ENCODE measurements around the gene EPHA2. TPM values are rescaled to one million over a fixed set of nuclear protein-coding genes. Genes with fewer than 3 reads are reported as not detected.
A peak's percentile ranks its signal among the peaks of the same experiment; 100 is the strongest.

The EPHA2 gene
- polyA plus RNA-seq, 1 donor = 15.4 TPM

- DNase-seq = peak; percentile 56
Observed at GRCh38 chr1:16151196-16151994, 4.5 kb downstream of the EPHA2 start.

- no peak for DNase-seq
Observed at GRCh38 chr1:16150508-16150907, 5.4 kb downstream of the EPHA2 start.

GRCh38 chr1:16149702-16150488 lies 6.0 kb downstream of the EPHA2 start:
- no peak for DNase-seq

DNA sequence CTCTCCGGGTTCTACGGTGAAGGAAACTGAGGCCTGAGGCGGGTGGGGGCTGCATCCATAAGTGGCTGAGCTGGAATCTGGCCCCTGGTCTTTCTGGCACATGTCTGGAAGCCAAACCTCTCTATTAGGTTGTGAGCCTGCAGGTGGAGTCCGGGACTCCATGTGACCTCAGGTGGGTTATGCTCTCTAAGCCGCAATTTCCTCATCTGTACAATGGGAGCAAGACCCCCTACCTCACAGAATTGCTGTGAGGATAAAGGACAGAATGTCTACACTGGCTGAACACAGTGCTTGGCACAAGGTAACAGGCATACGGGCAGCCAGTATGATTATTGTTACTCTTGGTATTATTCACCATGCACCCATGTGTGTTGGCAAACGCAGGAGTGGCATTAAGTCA lies 6.7 kb downstream of the EPHA2 start:
- DNase-seq = no peak

DNA sequence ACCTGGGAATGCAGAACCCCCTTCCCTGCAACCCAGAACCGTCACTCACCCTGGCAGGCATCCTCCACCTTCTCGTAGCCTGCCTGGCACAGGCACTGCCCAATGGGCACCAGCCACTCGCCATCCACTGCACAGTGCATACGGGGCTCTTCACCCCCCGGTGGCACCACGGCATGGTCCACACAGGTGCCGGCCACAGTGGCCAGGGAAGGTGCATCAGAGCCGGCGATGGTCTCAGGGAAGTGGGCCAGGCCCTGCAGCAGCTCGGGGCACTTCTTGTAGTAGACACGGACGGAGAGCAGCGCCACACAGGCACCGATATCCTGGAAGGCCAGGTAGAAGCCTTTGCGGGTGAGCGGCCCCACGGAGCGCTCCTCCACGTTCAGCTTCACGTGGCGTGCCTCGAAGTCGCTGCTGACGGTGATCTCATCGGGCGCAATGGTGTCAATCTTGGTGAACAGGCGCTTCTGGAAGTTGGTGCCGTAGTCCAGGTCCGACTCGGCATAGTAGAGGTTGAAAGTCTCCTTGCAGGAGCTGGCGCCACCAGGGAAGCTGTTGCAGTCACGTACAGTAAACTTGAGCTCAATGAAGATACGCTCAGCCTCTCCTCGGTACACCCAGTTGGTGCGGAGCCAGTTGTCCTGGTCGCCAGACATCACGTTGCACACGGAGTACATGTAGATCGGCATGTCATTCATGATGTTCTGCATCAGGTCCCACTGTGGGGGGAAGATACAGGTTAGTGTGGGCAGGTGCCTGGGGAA lies 7.4 kb downstream of the EPHA2 start:
- no peak for DNase-seq

GRCh38 chr1:16147156-16147926 lies 8.5 kb downstream of the EPHA2 start:
- DNase-seq = no peak

GRCh38 chr1:16146279-16147155 lies 9.4 kb downstream of the EPHA2 start:
- DNase-seq = peak; percentile 91

- DNase-seq = no peak
Observed at GRCh38 chr1:16145662-16146278, 10.1 kb downstream of the EPHA2 start.

DNA sequence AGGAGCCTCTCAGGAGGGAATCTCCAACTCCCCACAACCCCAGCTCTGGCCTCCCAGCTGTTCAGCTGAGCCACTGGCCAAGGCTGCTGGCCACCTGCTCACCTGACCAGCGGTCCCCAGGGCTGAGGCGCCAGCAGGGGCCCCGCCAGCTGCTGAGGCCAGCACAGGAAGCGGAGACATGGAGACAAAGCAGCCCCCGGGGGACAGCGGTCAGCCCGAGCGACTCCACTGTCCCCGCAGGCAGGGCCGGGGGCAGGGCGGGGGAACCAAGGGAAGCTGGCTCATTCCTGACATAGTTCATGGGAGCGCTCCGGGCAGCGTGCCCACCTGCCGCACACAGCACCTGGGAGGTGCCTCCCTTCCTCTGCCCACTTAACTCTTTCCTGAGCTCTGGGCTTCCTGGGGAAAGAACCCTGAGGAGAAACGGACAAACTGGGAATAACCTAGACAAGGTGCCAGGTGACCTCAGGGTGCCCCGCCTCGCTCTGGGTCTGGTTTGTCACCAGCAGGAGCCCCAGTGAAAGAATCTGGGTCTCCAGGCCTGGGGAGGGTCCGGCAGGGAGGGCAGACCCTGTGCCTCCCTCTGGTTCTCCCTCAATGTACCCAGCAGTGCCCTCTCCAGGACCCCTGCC lies 10.7 kb downstream of the EPHA2 start:
- DNase-seq = peak; percentile 73

- no peak for DNase-seq
Observed at GRCh38 chr1:16144325-16145029, 11.4 kb downstream of the EPHA2 start.

GRCh38 chr1:16143566-16144324 lies 12.1 kb downstream of the EPHA2 start:
- no peak for DNase-seq

GRCh38 chr1:16143005-16143565 lies 12.8 kb downstream of the EPHA2 start:
- DNase-seq = no peak

DNA sequence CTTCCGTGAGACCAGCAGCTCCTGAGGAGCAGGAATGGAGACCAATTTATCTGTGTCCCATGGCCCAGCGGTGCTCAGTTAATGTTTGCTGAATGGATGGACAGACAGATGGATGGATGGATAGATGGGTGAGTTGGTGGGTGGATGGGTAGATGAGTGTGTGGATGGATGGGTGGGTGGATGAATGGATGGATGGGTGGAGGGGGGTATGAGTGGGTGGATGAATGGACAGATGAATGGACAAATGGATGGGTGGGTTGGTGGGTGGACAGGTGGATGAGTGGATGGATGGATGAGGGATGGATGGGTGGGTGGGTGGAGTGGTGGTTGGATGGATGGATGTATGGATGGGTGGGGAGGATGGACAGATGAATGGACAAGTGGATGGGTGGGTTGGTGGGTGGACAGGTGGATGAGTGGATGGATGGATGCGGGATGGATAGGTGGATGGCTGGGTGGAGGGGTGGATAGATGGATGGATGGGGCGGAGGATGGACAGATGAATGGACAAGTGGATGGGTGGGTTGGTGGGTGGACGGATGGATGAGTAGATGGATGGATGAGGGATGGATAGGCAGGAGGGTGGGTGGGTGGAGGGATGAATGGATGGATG lies 13.4 kb downstream of the EPHA2 start:
- DNase-seq = no peak

DNA sequence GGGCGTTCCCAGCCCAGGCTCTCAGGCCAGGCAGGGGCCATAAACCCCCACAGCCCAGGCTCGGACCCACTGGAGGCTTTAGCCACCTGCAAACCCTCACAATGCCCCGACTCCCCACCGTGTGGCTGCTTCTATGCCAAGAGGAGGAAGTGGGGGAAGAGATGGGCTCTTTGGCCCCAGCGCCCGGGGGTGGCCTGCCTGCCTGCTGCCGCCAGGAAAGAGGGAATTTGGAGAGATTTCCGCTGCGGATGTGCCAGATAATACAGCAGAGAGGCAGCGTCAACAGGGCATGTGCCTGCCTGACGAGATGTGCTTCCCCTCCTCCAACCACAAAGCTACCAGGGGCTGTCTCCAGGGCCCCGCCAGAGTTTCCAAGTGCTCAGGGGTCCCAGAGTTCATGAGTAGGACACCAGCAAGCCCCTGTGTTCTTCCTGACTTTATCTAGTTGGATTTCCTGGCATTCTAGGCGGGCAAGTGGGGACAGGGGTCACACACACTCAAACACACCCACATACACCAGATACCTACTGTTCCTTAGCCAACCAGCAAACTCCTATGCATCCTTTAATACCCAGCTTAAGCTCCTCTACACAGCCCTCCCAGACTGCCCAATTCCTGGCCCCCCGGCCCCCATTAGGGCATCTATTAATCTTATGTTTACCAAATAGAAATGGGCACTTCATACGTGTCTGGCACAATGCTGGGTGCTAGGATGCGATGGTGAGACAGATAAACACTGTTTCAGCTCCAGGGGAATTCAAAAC lies 14.1 kb downstream of the EPHA2 start:
- no peak for DNase-seq

DNA sequence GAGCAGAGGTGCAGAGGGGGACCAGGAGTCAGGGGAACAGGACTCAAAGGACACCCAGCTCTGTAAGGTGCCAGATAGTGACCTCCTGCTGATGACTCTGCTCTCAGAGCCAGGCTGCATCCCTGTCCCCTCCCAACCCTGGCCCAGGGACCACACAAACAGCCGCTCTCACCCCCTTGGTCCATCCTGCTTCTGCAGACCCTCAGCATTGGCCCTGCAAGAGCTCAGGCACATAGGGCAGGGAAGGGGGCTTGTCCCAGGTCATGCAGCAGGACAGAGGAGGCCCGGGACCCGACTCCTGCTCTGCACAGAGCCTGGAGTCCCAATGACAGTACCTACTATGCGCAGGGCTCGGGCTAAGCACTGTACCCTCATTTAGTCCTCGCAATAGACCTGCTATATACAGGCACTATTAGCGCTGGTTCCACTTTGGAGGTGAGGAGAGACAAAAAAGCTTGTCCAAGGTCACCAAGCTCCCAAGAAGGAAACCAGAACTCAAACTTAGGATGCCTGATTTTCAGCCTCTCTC lies 15.7 kb downstream of the EPHA2 start:
- DNase-seq = no peak

DNA sequence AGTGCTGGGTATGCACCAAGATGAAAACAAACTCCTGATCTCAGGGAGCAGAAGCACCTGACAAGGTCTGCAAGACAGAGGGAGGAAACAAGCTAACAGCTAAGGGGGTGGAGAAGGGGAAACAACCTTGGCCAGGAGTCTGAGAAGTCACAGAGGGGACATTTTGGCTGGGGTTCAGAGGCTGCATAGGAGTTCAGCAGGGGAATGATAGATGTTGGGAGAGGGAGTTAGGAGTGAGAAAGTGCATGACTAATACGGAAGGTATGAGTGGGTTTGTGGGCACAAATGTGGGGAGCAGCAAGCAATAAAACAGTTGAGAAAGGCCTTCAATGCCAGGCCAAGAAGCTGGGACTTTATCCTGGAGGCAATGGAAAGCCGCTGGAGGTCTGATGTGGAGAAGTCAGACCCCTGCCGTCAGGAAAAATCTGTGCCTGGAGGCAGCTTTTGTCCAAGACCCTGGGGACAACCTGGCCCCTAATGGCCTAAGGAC lies 16.4 kb downstream of the EPHA2 start:
- DNase-seq = no peak
